Smooth muscle cell (in vitro differentiated cells): ENCODE results near the gene PTPRN2. TPM values are rescaled to one million over a fixed set of nuclear protein-coding genes. Genes with fewer than 3 reads are reported as not detected.

Experiments used
- DNase-seq: peaks from one replicate; lab custom pipeline; 2025; ENCODE audit not compliant: unreplicated experiment; lab: John Stamatoyannopoulos, UW
- H2AFZ ChIP-seq: fragments of 200-600 bp; sonication (generic); 2 replicates; pipeline ENCODE4 v1.6.0; 2016; ENCODE audit warnings: antibody characterized with exemption, low read depth, mild to moderate bottlenecking
- H3F3A ChIP-seq: fragments of 200-600 bp; sonication (generic); 2 replicates; pipeline ENCODE4 v1.6.0; 2017; ENCODE audit warnings: antibody characterized with exemption, low read depth
- H3K27ac ChIP-seq: fragments of 200-600 bp; sonication (generic); 2 replicates; pipeline ENCODE4 v1.5.1; 2016; ENCODE audit warnings: low read depth, mild to moderate bottlenecking
- H3K27me3 ChIP-seq: fragments of 200-600 bp; sonication (generic); 2 replicates; pipeline ENCODE4 v1.6.1; 2016; ENCODE audit warnings: low read depth, mild to moderate bottlenecking
- H3K36me3 ChIP-seq: fragments of 200-600 bp; sonication (generic); 2 replicates; pipeline ENCODE4 v1.5.1; 2016; ENCODE audit warnings: low read depth
- H3K4me1 ChIP-seq: fragments of 200-600 bp; sonication (generic); 2 replicates; pipeline ENCODE4 v1.5.1; 2016; ENCODE audit warnings: low read depth
- H3K4me2 ChIP-seq: fragments of 200-600 bp; sonication (generic); 2 replicates; pipeline ENCODE4 v1.6.0; 2016; ENCODE audit warnings: mild to moderate bottlenecking
- H3K4me3 ChIP-seq: fragments of 200-600 bp; sonication (generic); 2 replicates; pipeline ENCODE4 v1.5.1; 2016; ENCODE audit warnings: mild to moderate bottlenecking
- H3K79me2 ChIP-seq: fragments of 200-600 bp; sonication (generic); 2 replicates; pipeline ENCODE4 v1.6.0; 2016; ENCODE audit warnings: low read depth, mild to moderate bottlenecking
- H3K9ac ChIP-seq: fragments of 200-600 bp; sonication (generic); 2 replicates; pipeline ENCODE4 v1.6.0; 2016; ENCODE audit warnings: low read depth
- H3K9me3 ChIP-seq: fragments of 200-600 bp; sonication (generic); replicated peaks from 2 replicates; pipeline ENCODE4 v1.5.1; 2016; ENCODE audit warnings: low read depth
- H4K20me1 ChIP-seq: fragments of 200-600 bp; sonication (generic); 2 replicates; pipeline ENCODE4 v1.6.0; 2016; ENCODE audit warnings: low read depth
- WGBS: methylation state at CpG from one replicate; pipeline ENCODE4 v1.1.7; 2016; ENCODE audit warnings: low lambda C conversion rate; 5-methylcytosine and 5-hydroxymethylcytosine counted together
- polyA plus RNA-seq: library from polyadenylated mRNA; unstranded; fragments of >200 nt; fragmentation: Nextera tagmentation; extraction: Ambion mirVana; gene quantifications from 2 replicates; pipeline ENCODE4 v1.2.1, GENCODE V29; 2016
- total RNA-seq: library from RNA; depleted of rRNA; stranded (reverse); fragments of >200 nt; gene quantifications from 2 replicates; pipeline ENCODE4 v1.2.3, GENCODE V29; 2014
- TF ChIP-seq, protein P1 (sequence below): fragments of 200-600 bp; sonication (generic); IDR thresholded peaks from 2 replicates; pipeline ENCODE4 v1.5.1; 2017; ENCODE audit warnings: borderline replicate concordance, mild to moderate bottlenecking, antibody characterized with exemption; ENCODE audit not compliant: insufficient read depth, poor library complexity, severe bottlenecking

PTPRN2 gene
- total and polyA plus RNA-seq, 2 experiments from 2014 or later, result 0.09 to 0.87 TPM

- 82% methylated on average over 3 of the region's 3 CpGs for WGBS
- H3K79me2 ChIP-seq, result no peaks in the 10 kb centered on the region
- no peak overlapping the region for H3K9ac ChIP-seq
Measured at GRCh38 chr7:158356454-158356853, 231.2 kb downstream of the PTPRN2 start.

DNA sequence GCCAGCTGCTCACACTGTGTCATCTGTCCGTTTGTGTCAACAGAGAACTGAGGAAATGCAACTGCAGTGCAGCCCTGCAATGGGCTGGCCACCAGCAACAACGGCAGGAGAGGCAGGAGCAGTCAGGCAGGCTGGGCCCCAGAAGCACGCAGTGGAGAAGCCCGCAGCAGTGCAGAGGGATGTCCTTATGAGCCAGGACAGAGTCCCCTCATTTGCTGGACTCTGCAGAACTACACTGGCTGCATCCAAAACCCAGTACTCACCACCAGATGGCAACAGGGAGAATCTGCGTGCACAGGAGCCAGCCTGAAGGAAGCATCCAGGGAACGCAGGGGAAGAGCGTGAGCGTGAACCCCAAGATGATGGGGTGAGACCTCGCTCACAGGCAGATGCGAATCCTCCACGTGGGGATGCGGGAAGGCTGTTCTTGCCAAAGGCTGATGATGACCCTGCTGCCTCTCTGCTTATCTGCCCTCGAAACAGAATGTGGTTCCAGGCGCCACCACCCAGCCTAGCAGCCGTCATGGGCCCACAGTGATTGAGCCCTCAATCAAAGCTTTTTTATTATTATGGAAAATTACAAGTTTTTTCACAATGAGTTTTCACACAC is 232.1 kb downstream of the PTPRN2 start:
- H3K79me2 ChIP-seq, result no peaks in the 10 kb centered on the region
- H3K36me3 ChIP-seq, result no peaks in the 10 kb centered on the region
- no peaks in the 10 kb centered on the region for H3F3A ChIP-seq
- 52% methylated on average over 15 of the region's 15 CpGs for WGBS
- H3K9ac ChIP-seq, result no peak overlapping the region
- H3K4me1 ChIP-seq, result no peaks in the 10 kb centered on the region
- H3K27me3 ChIP-seq, result peaks cover 44% of the 10 kb centered on the region
- H3K4me3 ChIP-seq, result no peak overlapping the region
- no peak overlapping the region for H3K4me2 ChIP-seq
- no peak overlapping the region for H3K27ac ChIP-seq
- TF ChIP-seq, protein P1, sequence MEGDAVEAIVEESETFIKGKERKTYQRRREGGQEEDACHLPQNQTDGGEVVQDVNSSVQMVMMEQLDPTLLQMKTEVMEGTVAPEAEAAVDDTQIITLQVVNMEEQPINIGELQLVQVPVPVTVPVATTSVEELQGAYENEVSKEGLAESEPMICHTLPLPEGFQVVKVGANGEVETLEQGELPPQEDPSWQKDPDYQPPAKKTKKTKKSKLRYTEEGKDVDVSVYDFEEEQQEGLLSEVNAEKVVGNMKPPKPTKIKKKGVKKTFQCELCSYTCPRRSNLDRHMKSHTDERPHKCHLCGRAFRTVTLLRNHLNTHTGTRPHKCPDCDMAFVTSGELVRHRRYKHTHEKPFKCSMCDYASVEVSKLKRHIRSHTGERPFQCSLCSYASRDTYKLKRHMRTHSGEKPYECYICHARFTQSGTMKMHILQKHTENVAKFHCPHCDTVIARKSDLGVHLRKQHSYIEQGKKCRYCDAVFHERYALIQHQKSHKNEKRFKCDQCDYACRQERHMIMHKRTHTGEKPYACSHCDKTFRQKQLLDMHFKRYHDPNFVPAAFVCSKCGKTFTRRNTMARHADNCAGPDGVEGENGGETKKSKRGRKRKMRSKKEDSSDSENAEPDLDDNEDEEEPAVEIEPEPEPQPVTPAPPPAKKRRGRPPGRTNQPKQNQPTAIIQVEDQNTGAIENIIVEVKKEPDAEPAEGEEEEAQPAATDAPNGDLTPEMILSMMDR, result no peak
- DNase-seq, result no peak
- no peaks in the 10 kb centered on the region for H3K9me3 ChIP-seq
- H2AFZ ChIP-seq, result no peak overlapping the region
- H4K20me1 ChIP-seq, result no peaks in the 10 kb centered on the region

More at GRCh38 chr7:158356454-158356853, 231.2 kb downstream of the PTPRN2 start:
- Histone ChIP-seq H3K27ac (no peak overlapping the region), H3K36me3 (no peaks in the 10 kb centered on the region), H2AFZ (no peak overlapping the region), H3F3A (no peaks in the 10 kb centered on the region), H3K9me3 (no peaks in the 10 kb centered on the region), H3K4me2 (no peak overlapping the region), H3K4me3 (no peak overlapping the region), H3K27me3 (peaks cover 35% of the 10 kb centered on the region), H3K4me1 (no peaks in the 10 kb centered on the region), H4K20me1 (no peaks in the 10 kb centered on the region)
- DNase-seq, result no peak
- TF ChIP-seq, protein P1, result no peak

DNA sequence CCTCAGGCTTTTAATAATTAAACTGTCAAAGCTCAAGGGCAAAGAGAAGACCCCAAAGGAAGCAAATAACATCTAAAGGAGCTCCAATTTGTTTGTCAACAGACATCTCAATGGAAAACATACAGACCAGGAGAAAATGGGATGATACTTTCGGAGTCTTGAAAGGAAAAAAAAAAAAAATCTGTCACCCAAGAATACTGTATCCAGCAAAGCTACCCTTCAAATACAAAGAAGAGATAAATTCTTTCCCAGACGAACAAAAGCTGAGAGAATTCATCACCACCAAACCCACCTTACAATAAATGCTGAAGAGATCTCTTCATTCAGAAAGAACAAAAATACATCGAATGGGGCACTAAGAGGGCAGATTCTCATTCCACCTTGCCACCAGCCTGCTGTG is 232.8 kb downstream of the PTPRN2 start:
- no peaks in the 10 kb centered on the region for H3K9me3 ChIP-seq

More for the DNA sequence above, 232.8 kb downstream of the PTPRN2 start:
- Histone ChIP-seq H3K79me2 (no peaks in the 10 kb centered on the region), H4K20me1 (no peaks in the 10 kb centered on the region), H3K4me2 (no peak overlapping the region), H3K27me3 (peaks cover 51% of the 10 kb centered on the region), H3F3A (no peaks in the 10 kb centered on the region), H3K4me3 (no peak overlapping the region), H3K27ac (no peak overlapping the region), H3K4me1 (no peaks in the 10 kb centered on the region), H3K9ac (no peak overlapping the region), H3K36me3 (no peaks in the 10 kb centered on the region), H2AFZ (no peak overlapping the region)
- WGBS, result 68% methylated on average over 3 of the region's 3 CpGs
- DNase-seq, result no peak
- TF ChIP-seq, protein P1, result no peak
